ENCODE results near the gene ASTL.

The ASTL gene

DNA sequence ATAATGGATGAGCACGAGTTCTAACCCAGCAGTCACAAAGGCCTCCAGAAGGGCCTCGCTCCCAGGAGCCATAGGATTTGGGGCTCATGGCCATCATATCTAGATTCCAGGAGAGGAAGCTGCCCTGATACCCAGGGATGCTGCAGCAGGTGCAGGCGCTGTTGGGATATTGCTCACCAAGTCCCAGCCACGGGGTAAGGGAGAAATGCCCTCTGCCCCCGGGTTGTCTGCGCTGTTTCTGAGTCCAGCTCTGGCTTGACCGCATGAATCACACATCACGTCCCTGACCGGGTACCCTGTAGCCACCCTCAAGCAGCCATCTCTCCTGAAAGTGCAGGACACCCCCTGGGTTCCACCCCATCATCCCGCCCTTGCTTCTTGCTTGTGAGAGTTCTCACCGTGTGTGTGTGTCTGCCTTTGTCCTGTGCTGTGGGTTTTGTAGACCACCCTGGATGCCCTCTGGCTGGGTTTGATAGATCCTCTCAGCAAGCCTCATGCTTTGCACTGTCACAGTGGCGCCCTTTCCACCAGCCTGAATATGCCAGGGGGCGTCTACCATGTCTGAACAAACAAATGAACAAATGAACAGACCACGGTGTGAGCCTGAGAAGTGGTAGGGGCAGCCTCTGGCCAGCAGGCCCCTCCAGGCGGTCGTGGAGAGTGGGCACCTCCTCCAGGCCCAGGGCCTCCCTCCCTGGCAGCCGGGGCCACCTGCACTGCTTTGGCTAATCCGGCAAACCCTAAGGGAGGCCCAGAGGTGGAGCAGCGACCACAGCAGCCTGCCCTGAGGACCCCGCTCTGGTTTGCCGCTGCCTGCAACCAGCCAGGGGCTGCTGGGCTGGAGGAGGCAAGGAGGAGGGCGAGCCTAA lies 54.1 kb downstream of the ASTL start:
- DNase-seq (ENCODE audit: low read depth in 2 of 2, low spot score in 1 of 2) = no peak

GRCh38 chr2:96083064-96083939 lies 55.0 kb downstream of the ASTL start:
- no peak for DNase-seq (ENCODE audit: low read depth in 2 of 2, low spot score in 1 of 2)

DNA sequence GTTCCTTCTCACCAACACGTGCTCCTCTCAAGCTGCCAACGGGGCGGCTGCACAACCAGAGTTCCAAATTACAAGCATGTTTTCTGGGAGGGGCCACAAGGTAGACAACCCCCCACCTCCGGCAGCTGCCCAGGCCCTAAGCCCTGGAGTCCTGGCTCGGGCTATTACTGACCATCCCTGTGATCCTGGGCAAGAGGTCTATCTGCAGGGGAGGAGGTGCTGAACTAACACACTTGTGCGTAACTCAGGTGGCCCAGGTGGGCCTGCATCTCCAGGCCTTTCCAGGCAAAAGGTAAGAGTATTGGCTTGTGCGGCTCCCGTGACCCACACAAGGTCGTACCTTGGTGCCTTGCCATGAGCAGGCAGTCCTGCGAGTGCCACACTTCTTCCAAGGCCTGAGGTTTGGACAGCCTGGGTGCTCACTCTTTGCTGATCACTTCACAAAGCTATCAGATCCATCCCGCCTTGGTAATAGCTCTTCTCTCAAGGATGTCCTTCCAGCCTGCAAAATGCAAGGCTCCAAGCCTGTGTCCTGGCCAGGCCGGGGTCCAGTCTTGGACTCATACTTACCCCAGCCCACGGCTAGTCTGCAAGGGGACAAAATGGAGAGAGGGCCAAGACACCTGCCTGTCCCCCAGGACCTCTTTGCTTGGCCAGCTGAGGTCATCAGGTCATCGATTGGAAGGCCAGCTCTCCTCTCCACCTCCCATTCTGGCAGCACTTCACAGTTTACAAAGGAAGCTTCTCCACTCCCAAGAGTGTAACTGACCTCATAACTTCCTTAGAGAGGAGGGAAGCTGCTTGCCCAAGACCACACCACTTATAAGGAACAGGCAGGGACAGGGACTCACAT lies 55.9 kb downstream of the ASTL start:
- no peak for DNase-seq (ENCODE audit: low read depth in 2 of 2, low spot score in 1 of 2)

DNA sequence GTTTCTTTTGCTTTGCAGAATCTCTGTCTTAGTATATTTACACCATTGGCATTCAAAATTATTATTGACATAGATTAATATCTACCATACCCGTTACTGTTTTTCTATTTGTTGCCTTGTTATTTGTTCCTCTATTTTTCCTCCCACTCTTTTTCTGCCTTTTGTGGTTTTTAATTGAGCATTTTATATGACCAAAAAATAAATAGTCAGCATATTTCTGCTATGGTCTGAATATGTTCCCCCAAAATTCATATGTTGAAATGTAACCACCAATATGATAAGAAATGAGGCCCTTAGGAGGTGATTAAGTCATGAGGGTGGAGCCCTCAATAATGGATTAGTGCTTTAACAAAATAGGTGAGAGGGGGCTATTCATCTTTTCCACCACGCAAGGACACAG lies 57.3 kb downstream of the ASTL start:
- no peak for DNase-seq (ENCODE audit: low read depth in 2 of 2, low spot score in 1 of 2)

- DNase-seq (ENCODE audit: low read depth in 2 of 2, low spot score in 1 of 2) = no peak
Measured at GRCh38 chr2:96075199-96075771, 63.0 kb downstream of the ASTL start.

DNA sequence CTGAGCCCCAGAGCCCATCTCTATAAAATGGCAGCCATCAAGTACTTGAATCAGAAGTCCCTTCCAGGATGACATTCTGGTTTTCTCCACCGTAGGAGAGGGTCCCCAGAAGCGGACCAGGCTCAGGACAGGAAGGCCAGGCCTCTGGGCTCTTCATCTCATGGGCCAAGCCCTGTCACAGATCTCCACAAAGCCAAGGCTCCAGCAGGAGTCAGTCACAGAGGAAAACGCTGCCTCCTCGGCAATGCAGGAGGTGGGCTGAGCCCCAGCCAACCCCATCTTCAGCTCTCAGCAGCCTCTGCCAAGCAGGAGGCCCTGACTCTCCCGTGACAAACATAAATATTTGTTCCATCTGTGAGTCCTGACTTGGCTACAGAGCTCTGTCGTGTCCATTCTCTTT lies 64.1 kb downstream of the ASTL start:
- DNase-seq (ENCODE audit: low read depth in 2 of 2, low spot score in 1 of 2) = no peak

DNA sequence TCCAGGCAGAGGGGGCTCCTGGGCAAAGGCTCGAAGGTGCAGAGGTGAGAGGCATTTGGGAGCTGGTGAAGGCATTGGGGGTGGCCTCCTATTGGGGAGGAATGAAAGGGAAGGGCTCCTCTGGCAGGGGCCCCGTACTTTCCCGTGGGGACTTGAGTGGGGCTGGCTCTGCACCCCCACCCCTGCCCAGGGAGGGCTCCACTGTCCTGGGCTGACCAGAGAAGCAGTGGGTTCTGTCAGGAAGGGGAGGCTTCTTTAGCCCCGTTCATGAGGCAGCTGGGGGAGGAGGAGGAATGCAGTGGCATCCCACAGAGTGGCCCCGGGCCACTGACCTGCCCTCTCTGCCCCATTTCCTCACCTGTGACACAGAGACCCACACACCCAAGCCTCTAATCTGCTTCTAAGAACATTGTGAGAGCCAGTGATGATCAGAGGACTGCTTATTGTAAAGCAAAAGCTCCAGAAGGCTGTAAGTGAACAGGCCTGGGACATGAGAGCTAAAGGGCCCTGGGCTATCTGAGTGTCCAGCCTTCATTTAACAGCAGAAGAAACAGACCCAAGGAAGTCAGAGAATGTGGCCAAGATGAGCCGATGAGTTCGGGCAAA lies 65.0 kb downstream of the ASTL start:
- DNase-seq (ENCODE audit: low read depth in 2 of 2, low spot score in 1 of 2) = no peak

All from stimulated activated CD8-positive, alpha-beta memory T cell treated with anti-CD3 and anti-CD28 coated beads, Interleukin-4, amount 100 ng/mL, for 4 hours (primary cell).